NT2/D1 (cell line): ENCODE data around the gene USP17L29.
"Not testable (repeated sequence)": the region's sequence is repeated elsewhere in the genome, so short reads cannot be mapped to it uniquely, and the experiment has no call there.

Source experiments
- DNase-seq: peaks from one replicate; pipeline ENCODE4 v3.0.0-alpha.2; 2011; ENCODE audit warnings: low read depth, low spot score
- H3K27me3 ChIP-seq: 2 replicates; pipeline ENCODE4 v1.6.0; 2011; ENCODE audit warnings: mild to moderate bottlenecking; ENCODE audit not compliant: insufficient read length, insufficient read depth
- H3K36me3 ChIP-seq: 2 replicates; pipeline ENCODE4 v1.6.1; 2011; ENCODE audit warnings: mild to moderate bottlenecking, low read length, mixed read lengths; ENCODE audit not compliant: insufficient read depth, insufficient read length
- H3K4me1 ChIP-seq: 2 replicates; pipeline ENCODE4 v1.5.1; 2011; ENCODE audit not compliant: insufficient read depth, insufficient read length
- H3K4me3 ChIP-seq: 2 replicates; pipeline ENCODE4 v1.5.1; 2011; ENCODE audit warnings: low read depth; ENCODE audit not compliant: insufficient read length
- H3K9ac ChIP-seq: 2 replicates; pipeline ENCODE4 v1.6.0; 2011; ENCODE audit warnings: low read depth; ENCODE audit not compliant: insufficient read length
- H3K9me3 ChIP-seq: 2 replicates; pipeline ENCODE4 v1.5.1; 2011; ENCODE audit warnings: mild to moderate bottlenecking, low read length; ENCODE audit not compliant: insufficient read depth

Gene USP17L29

GRCh38 chr4:9353338-9353737 is at the start of gene USP17L29:
Gene USP17L29, plus strand, starts transcription at chr4:9353638. Its CDS starts 0 bp downstream, at chr4:9353638.
- not testable (repeated sequence) for H3K36me3 ChIP-seq, H3K9ac ChIP-seq, H3K4me3 ChIP-seq, H3K27me3 ChIP-seq, H3K9me3 ChIP-seq, H3K4me1 ChIP-seq, DNase-seq

DNA sequence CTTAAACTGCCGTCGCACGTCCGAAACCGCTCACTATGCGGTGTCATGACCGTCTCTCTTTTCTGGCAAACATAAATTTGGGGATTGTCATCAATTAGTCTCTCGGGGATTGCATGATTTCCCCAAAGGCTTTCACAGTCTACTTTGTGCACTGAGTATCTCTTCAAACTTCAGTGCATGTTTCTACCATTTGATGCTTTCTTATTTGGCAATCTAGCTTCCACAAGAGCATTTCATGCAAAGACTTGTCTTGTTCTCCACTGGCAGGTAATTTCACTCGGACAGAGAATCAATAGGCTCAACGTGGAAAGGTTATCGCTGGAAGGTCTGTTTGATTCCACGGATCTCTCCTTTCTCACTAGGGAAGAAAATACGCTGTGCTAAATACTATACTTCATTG is 29.2 kb upstream of the USP17L29 start:
- H3K9me3 ChIP-seq, H3K36me3 ChIP-seq, DNase-seq, H3K9ac ChIP-seq, H3K4me1 ChIP-seq, H3K4me3 ChIP-seq, H3K27me3 ChIP-seq: not testable (repeated sequence)

- DNase-seq, H3K9ac ChIP-seq, H3K9me3 ChIP-seq, H3K4me1 ChIP-seq, H3K4me3 ChIP-seq, H3K27me3 ChIP-seq, H3K36me3 ChIP-seq: not testable (repeated sequence)
These were observed 28.6 kb upstream of the USP17L29 start, which contains the start of gene USP17L24 for GRCh38 chr4:9324865-9325264. Gene USP17L24, plus strand, starts transcription at chr4:9325165. Its CDS starts 0 bp downstream, at chr4:9325165.

DNA sequence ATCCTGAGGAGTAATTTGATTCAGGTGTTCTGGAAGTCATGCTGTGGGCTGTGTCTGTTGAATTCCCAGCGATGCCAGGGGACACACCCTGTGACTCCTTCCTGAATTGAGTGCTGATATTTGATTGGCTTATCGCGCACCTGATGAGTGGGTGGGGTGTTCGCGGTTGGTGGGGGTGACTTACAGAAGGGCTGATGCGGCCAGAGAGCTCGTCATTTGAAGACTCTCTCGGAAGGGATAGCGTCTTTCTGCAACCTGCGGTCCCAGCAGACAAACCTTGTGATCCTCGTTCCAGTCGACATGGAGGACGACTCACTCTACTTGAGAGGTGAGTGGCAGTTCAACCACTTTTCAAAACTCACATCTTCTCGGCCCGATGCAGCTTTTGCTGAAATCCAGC is 23.8 kb upstream of the USP17L29 start, which contains the start of gene USP17L25:
TSS of gene USP17L25 (plus strand) at position 301 of the 400 bp plus-strand sequence. CDS start at position 301, 0 bp downstream.
- H3K9me3 ChIP-seq, H3K36me3 ChIP-seq, H3K4me1 ChIP-seq, H3K27me3 ChIP-seq, H3K4me3 ChIP-seq, H3K9ac ChIP-seq, DNase-seq: not testable (repeated sequence)

DNA sequence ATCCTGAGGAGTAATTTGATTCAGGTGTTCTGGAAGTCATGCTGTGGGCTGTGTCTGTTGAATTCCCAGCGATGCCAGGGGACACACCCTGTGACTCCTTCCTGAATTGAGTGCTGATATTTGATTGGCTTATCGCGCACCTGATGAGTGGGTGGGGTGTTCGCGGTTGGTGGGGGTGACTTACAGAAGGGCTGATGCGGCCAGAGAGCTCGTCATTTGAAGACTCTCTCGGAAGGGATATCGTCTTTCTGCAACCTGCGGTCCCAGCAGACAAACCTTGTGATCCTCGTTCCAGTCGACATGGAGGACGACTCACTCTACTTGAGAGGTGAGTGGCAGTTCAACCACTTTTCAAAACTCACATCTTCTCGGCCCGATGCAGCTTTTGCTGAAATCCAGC is 19.1 kb upstream of the USP17L29 start, which contains the start of gene USP17L26:
TSS of gene USP17L26 (plus strand) at position 301 of the 400 bp plus-strand sequence. CDS start at position 301, 0 bp downstream.
- H3K36me3 ChIP-seq, DNase-seq, H3K9me3 ChIP-seq, H3K9ac ChIP-seq, H3K4me3 ChIP-seq, H3K27me3 ChIP-seq, H3K4me1 ChIP-seq: not testable (repeated sequence)

DNA sequence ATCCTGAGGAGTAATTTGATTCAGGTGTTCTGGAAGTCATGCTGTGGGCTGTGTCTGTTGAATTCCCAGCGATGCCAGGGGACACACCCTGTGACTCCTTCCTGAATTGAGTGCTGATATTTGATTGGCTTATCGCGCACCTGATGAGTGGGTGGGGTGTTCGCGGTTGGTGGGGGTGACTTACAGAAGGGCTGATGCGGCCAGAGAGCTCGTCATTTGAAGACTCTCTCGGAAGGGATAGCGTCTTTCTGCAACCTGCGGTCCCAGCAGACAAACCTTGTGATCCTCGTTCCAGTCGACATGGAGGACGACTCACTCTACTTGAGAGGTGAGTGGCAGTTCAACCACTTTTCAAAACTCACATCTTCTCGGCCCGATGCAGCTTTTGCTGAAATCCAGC is 14.3 kb upstream of the USP17L29 start, which contains the start of gene USP17L5:
TSS of gene USP17L5 (plus strand) at position 301 of the 400 bp plus-strand sequence. CDS start at position 301, 0 bp downstream.
- H3K9ac ChIP-seq, H3K27me3 ChIP-seq, H3K9me3 ChIP-seq, H3K4me3 ChIP-seq, H3K4me1 ChIP-seq, DNase-seq, H3K36me3 ChIP-seq: not testable (repeated sequence)

- H3K9ac ChIP-seq, H3K36me3 ChIP-seq: not testable (repeated sequence)
These were observed 9.6 kb upstream of the USP17L29 start, which contains the start of gene USP17L27 for GRCh38 chr4:9343848-9344247. Gene USP17L27, plus strand, starts transcription at chr4:9344148. Its CDS starts 0 bp downstream, at chr4:9344148.

DNA sequence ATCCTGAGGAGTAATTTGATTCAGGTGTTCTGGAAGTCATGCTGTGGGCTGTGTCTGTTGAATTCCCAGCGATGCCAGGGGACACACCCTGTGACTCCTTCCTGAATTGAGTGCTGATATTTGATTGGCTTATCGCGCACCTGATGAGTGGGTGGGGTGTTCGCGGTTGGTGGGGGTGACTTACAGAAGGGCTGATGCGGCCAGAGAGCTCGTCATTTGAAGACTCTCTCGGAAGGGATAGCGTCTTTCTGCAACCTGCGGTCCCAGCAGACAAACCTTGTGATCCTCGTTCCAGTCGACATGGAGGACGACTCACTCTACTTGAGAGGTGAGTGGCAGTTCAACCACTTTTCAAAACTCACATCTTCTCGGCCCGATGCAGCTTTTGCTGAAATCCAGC is 4.8 kb upstream of the USP17L29 start, which contains the start of gene USP17L28:
TSS of gene USP17L28 (plus strand) at position 301 of the 400 bp plus-strand sequence. CDS start at position 301, 0 bp downstream.
- DNase-seq, H3K9ac ChIP-seq, H3K9me3 ChIP-seq, H3K36me3 ChIP-seq, H3K4me1 ChIP-seq, H3K27me3 ChIP-seq, H3K4me3 ChIP-seq: not testable (repeated sequence)

More at GRCh38 chr4:9343848-9344247, 9.6 kb upstream of the USP17L29 start, which contains the start of gene USP17L27:
- not testable (repeated sequence) for H3K9me3 ChIP-seq, H3K4me3 ChIP-seq, H3K27me3 ChIP-seq, H3K4me1 ChIP-seq, DNase-seq

DNA sequence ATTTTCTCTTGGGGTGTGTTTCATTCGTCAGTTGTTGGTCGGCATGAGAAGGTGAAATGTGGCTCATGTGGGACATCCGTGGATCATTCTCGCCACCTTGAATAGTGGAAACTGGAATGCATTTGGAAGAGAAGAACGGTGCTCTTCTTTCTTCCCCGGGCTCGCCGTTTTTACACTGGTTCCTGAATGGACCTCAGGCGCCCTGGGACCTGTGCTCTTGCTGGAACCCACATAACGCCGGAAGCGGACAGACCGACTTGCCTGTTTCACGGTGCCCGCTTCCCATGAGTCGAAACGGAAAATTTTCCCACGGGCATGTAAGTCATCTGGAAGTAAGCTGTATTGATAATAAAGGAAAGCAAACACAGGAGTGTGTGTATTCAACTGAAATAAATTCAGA is 2.6 kb upstream of the USP17L29 start:
- H3K36me3 ChIP-seq, H3K9me3 ChIP-seq, H3K4me1 ChIP-seq, DNase-seq, H3K9ac ChIP-seq, H3K4me3 ChIP-seq, H3K27me3 ChIP-seq: not testable (repeated sequence)

DNA sequence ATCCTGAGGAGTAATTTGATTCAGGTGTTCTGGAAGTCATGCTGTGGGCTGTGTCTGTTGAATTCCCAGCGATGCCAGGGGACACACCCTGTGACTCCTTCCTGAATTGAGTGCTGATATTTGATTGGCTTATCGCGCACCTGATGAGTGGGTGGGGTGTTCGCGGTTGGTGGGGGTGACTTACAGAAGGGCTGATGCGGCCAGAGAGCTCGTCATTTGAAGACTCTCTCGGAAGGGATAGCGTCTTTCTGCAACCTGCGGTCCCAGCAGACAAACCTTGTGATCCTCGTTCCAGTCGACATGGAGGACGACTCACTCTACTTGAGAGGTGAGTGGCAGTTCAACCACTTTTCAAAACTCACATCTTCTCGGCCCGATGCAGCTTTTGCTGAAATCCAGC is 9.4 kb downstream of the USP17L29 start, which contains the start of gene USP17L30:
TSS of gene USP17L30 (plus strand) at position 301 of the 400 bp plus-strand sequence. CDS start at position 301, 0 bp downstream.
- H3K4me3 ChIP-seq, H3K9ac ChIP-seq, H3K27me3 ChIP-seq, H3K4me1 ChIP-seq, H3K9me3 ChIP-seq, H3K36me3 ChIP-seq, DNase-seq: not testable (repeated sequence)

DNA sequence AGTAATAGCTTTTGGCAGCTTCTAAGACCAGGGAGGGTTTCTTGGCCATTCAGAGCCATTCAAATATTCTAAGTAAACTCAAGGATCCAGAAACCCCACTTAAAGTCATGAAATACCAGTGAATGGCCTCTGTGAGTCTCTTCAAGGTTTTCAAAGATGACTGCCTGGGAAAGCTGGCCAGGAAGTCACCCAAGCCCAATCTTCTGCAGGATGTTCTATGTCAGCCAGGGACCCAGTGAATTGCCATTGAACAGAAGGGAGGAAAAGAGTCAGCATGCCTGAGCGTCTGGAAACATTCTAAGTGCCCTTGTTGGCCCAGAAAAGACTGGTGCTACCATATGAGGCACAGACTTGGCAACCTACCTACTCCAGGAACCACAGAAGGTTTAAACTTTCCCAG is 26.4 kb downstream of the USP17L29 start:
- H3K4me3 ChIP-seq, H3K4me1 ChIP-seq, H3K9me3 ChIP-seq, DNase-seq, H3K36me3 ChIP-seq, H3K27me3 ChIP-seq, H3K9ac ChIP-seq: not testable (repeated sequence)

GRCh38 chr4:9381012-9381534 is 27.6 kb downstream of the USP17L29 start:
- Histone ChIP-seq H3K4me3 (peak overlapping the region; percentile 49), H3K9ac (peak overlapping the region; percentile 72)
- H3K9me3 ChIP-seq, H3K36me3 ChIP-seq, H3K27me3 ChIP-seq, H3K4me1 ChIP-seq: not testable (repeated sequence)
- peak; percentile 9 for DNase-seq
